Trophoblast cell (in vitro differentiated cells and primary cell): ENCODE measurements around the gene PACSIN3.

Experiments used
- DNase-seq, 2 donors: peaks; one replicate each; pipeline ENCODE4 v3.0.0-alpha.2; 2016
- H2AFZ ChIP-seq: 2 replicates; pipeline ENCODE4 v1.6.1; 2013; ENCODE audit warnings: low read length, moderate library complexity, mild to moderate bottlenecking; ENCODE audit not compliant: insufficient read depth, poor library complexity
- H2AK5ac ChIP-seq: 2 replicates; pipeline ENCODE4 v1.6.1; 2013; ENCODE audit warnings: mild to moderate bottlenecking, low read length
- H2BK120ac ChIP-seq: 2 replicates; pipeline ENCODE4 v1.6.1; 2013; ENCODE audit warnings: low read length, mild to moderate bottlenecking, moderate library complexity; ENCODE audit not compliant: insufficient read depth, poor library complexity
- H2BK12ac ChIP-seq: 2 replicates; pipeline ENCODE4 v1.6.1; 2013; ENCODE audit warnings: mild to moderate bottlenecking, low read length, moderate library complexity
- H2BK5ac ChIP-seq: 2 replicates; pipeline ENCODE4 v1.6.1; 2013; ENCODE audit warnings: low read length, low read depth, moderate library complexity, mild to moderate bottlenecking; ENCODE audit not compliant: poor library complexity
- H3K14ac ChIP-seq: 2 replicates; pipeline ENCODE4 v1.6.1; 2013; ENCODE audit warnings: mild to moderate bottlenecking, low read length
- H3K18ac ChIP-seq: 2 replicates; pipeline ENCODE4 v1.6.1; 2013; ENCODE audit warnings: mild to moderate bottlenecking, low read length
- H3K23ac ChIP-seq: 2 replicates; pipeline ENCODE4 v1.6.1; 2013; ENCODE audit warnings: low read length
- H3K27ac ChIP-seq: 2 replicates; pipeline ENCODE4 v1.5.1; 2013; ENCODE audit warnings: low read depth, mild to moderate bottlenecking, inconsistent platforms, low read length, moderate library complexity
- H3K27me3 ChIP-seq: 2 replicates; pipeline ENCODE4 v1.6.1; 2013; ENCODE audit warnings: inconsistent platforms, mild to moderate bottlenecking, low read length, moderate library complexity; ENCODE audit not compliant: insufficient read depth
- H3K36me3 ChIP-seq, 2 experiments: 1 replicate in 1 of 2; 2 replicates in 1 of 2; pipeline ENCODE4 v1.6.1; 2013; ENCODE audit warnings: low read length in 2 of 2, mild to moderate bottlenecking in 2 of 2, moderate library complexity in 1 of 2; ENCODE audit not compliant: insufficient read depth in 2 of 2, control insufficient read depth in 1 of 2
- H3K4ac ChIP-seq: 2 replicates; pipeline ENCODE4 v1.6.1; 2013; ENCODE audit warnings: low read depth, mild to moderate bottlenecking, low read length, moderate library complexity
- H3K4me1 ChIP-seq, 2 experiments: 1 replicate in 1 of 2; 2 replicates in 1 of 2; pipeline ENCODE4 v1.6.1; 2013; ENCODE audit warnings: low read length in 2 of 2, mild to moderate bottlenecking in 2 of 2, moderate library complexity in 1 of 2; ENCODE audit not compliant: insufficient read depth in 2 of 2, control insufficient read depth in 1 of 2
- H3K4me2 ChIP-seq: 2 replicates; pipeline ENCODE4 v1.6.1; 2013; ENCODE audit warnings: inconsistent platforms, mild to moderate bottlenecking, low read length, moderate library complexity
- H3K4me3 ChIP-seq: 2 replicates; pipeline ENCODE4 v1.5.1; 2013; ENCODE audit warnings: mild to moderate bottlenecking, low read depth, low read length, inconsistent platforms
- H3K79me1 ChIP-seq: one replicate; pipeline ENCODE4 v1.6.1; 2013; ENCODE audit warnings: low read length
- H3K79me2 ChIP-seq: 2 replicates; pipeline ENCODE4 v1.6.1; 2013; ENCODE audit warnings: low read length, mild to moderate bottlenecking; ENCODE audit not compliant: control insufficient read depth, insufficient read depth, poor library complexity
- H3K9ac ChIP-seq: 2 replicates; pipeline ENCODE4 v1.6.1; 2013; ENCODE audit warnings: mild to moderate bottlenecking, low read length
- H3K9me3 ChIP-seq: 2 replicates; pipeline ENCODE4 v1.6.1; 2013; ENCODE audit warnings: low read depth, mild to moderate bottlenecking, control low read depth, inconsistent platforms, low read length; ENCODE audit not compliant: insufficient read depth
- H4K12ac ChIP-seq: 2 replicates; pipeline ENCODE4 v1.6.1; 2013; ENCODE audit warnings: low read depth, mild to moderate bottlenecking, low read length, moderate library complexity
- H4K8ac ChIP-seq: 2 replicates; pipeline ENCODE4 v1.6.1; 2013; ENCODE audit warnings: low read depth, mild to moderate bottlenecking, low read length, moderate library complexity
- H4K91ac ChIP-seq: one replicate; pipeline ENCODE4 v1.6.1; 2013; ENCODE audit warnings: low read depth, mild to moderate bottlenecking, low read length, moderate library complexity
- WGBS: extraction: QIAGEN DNeasy Blood & Tissue Kit; methylation state at CpG from one replicate; pipeline ENCODE4 v1.1.7; 2013; ENCODE audit warnings: missing lambda C conversion rate; ENCODE audit not compliant: insufficient read length, insufficient coverage; ENCODE audit errors: extremely low coverage; 5-methylcytosine and 5-hydroxymethylcytosine counted together

PACSIN3 gene

GRCh38 chr11:47152126-47152952 is 33.9 kb downstream of the PACSIN3 start:
- Histone ChIP-seq H2AFZ (no peak overlapping the region), H4K12ac (peak overlapping the region; percentile 43), H3K18ac (no peak overlapping the region), H3K4me3 (no peak overlapping the region), H2AK5ac (no peak overlapping the region), H4K8ac (no peak overlapping the region), H4K91ac (no peak overlapping the region), H2BK5ac (no peak overlapping the region), H3K27ac (no peak overlapping the region), H3K4ac (no peak overlapping the region), H3K14ac (no peak overlapping the region), H3K79me1 (no peaks in the 10 kb centered on the region), H3K4me2 (no peak overlapping the region), H3K4me1 (peaks cover 13 to 14% of the 10 kb centered on the region in 2 experiments), H2BK120ac (no peak overlapping the region), H3K36me3 (peaks cover 0 to 5% of the 10 kb centered on the region in 2 experiments), H2BK12ac (no peak overlapping the region), H3K79me2 (no peaks in the 10 kb centered on the region), H3K9ac (no peak overlapping the region), H3K27me3 (no peaks in the 10 kb centered on the region), H3K23ac (no peak overlapping the region), H3K9me3 (no peaks in the 10 kb centered on the region)
- WGBS = no CpG with 5 or more reads among the region's 16 CpGs
- no peak for DNase-seq

GRCh38 chr11:47149782-47150181 is 36.5 kb downstream of the PACSIN3 start:
- Histone ChIP-seq H3K14ac (no peak overlapping the region), H4K8ac (no peak overlapping the region)
- WGBS = no CpG with 5 or more reads among the region's 2 CpGs

GRCh38 chr11:47148903-47149531 is 37.2 kb downstream of the PACSIN3 start:
- WGBS = no CpG with 5 or more reads among the region's 10 CpGs
- no peak overlapping the region for H4K91ac ChIP-seq
- DNase-seq = no peak
- H2BK12ac ChIP-seq = peak overlapping the region; percentile 68
- H3K4me3 ChIP-seq = no peak overlapping the region
- no peak overlapping the region for H2AFZ ChIP-seq
- H3K79me2 ChIP-seq = no peaks in the 10 kb centered on the region
- no peak overlapping the region for H3K18ac ChIP-seq
- no peaks in the 10 kb centered on the region for H3K9me3 ChIP-seq
- H3K27me3 ChIP-seq = no peaks in the 10 kb centered on the region
- no peak overlapping the region for H3K27ac ChIP-seq
- no peak overlapping the region for H4K8ac ChIP-seq
- H3K4me1 ChIP-seq = peaks cover 15 to 16% of the 10 kb centered on the region in 2 experiments
- H3K14ac ChIP-seq = no peak overlapping the region
- H3K79me1 ChIP-seq = no peaks in the 10 kb centered on the region
- H3K36me3 ChIP-seq = no peaks in the 10 kb centered on the region
- H3K23ac ChIP-seq = no peak overlapping the region
- H3K4ac ChIP-seq = peak overlapping the region; percentile 14
- H3K4me2 ChIP-seq = no peak overlapping the region
- peak overlapping the region; percentile 32 for H2AK5ac ChIP-seq
- H3K9ac ChIP-seq = no peak overlapping the region
- no peak overlapping the region for H4K12ac ChIP-seq
- H2BK120ac ChIP-seq = no peak overlapping the region
- H2BK5ac ChIP-seq = no peak overlapping the region

More at GRCh38 chr11:47149782-47150181, 36.5 kb downstream of the PACSIN3 start:
- Histone ChIP-seq H3K4me2 (no peak overlapping the region), H3K79me1 (no peaks in the 10 kb centered on the region), H3K9me3 (no peaks in the 10 kb centered on the region), H3K9ac (no peak overlapping the region), H3K36me3 (no peaks in the 10 kb centered on the region), H2BK5ac (no peak overlapping the region), H2AK5ac (no peak overlapping the region), H3K23ac (no peak overlapping the region), H2BK12ac (no peak overlapping the region), H3K4me1 (peaks cover 15 to 16% of the 10 kb centered on the region in 2 experiments), H3K4me3 (no peak overlapping the region), H4K91ac (no peak overlapping the region), H3K18ac (no peak overlapping the region), H4K12ac (no peak overlapping the region), H2BK120ac (no peak overlapping the region), H2AFZ (no peak overlapping the region), H3K27ac (no peak overlapping the region), H3K79me2 (no peaks in the 10 kb centered on the region), H3K27me3 (no peaks in the 10 kb centered on the region), H3K4ac (no peak overlapping the region)
- DNase-seq = no peak

GRCh38 chr11:47148270-47148669 is 38.0 kb downstream of the PACSIN3 start:
- Histone ChIP-seq H2BK120ac (no peak overlapping the region), H2AK5ac (peak overlapping the region; percentile 13), H3K9ac (no peak overlapping the region), H3K23ac (no peak overlapping the region), H3K27me3 (no peaks in the 10 kb centered on the region), H4K12ac (no peak overlapping the region), H3K79me2 (no peaks in the 10 kb centered on the region), H3K4ac (no peak overlapping the region), H3K4me3 (no peak overlapping the region), H4K91ac (no peak overlapping the region), H3K4me2 (no peak overlapping the region), H3K18ac (no peak overlapping the region), H4K8ac (no peak overlapping the region), H2AFZ (no peak overlapping the region), H3K36me3 (no peaks in the 10 kb centered on the region), H2BK12ac (no peak overlapping the region), H3K14ac (no peak overlapping the region), H3K79me1 (no peaks in the 10 kb centered on the region), H2BK5ac (no peak overlapping the region), H3K27ac (no peak overlapping the region), H3K4me1 (peaks cover 15 to 18% of the 10 kb centered on the region in 2 experiments), H3K9me3 (no peaks in the 10 kb centered on the region)
- no peak for DNase-seq
- no CpG with 5 or more reads among the region's 4 CpGs for WGBS
